ENCODE data around the gene KLK5. TPM values are rescaled to one million over a fixed set of nuclear protein-coding genes. Genes with fewer than 3 reads are reported as not detected.
A peak's percentile ranks its signal among the peaks of the same experiment; 100 is the strongest.

Gene KLK5
- total RNA-seq, 1 experiment from 2014 or later = 1.0 TPM

DNA sequence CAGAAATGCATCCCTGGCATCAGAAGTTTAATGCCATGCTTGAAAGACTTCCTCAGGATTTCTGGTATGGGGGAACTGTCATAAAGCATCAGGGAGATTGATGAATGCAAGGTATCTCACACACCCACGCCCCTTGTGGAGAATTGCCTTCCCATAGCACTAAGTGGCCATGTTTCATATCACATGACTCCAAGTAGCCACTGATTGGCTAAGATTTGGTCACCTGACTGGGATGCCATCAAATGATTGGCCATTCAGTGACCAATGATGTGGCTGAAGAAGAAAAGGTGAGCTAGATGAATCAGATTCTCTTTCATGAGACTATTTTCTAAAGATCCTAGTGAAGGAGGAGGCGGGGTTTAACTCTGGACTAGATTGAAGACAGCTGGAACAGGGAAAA lies 41.3 kb upstream of the KLK5 start:
- no peak for DNase-seq (ENCODE audit: low spot score)
- no peak overlapping the region for H3K27ac Mint-ChIP-seq
- peaks cover 49% of the 10 kb centered on the region for H3K27me3 Mint-ChIP-seq (ENCODE audit: low read depth)
- H3K4me3 Mint-ChIP-seq = no peak overlapping the region
- peaks cover 10% of the 10 kb centered on the region for H3K9me3 Mint-ChIP-seq
- no peaks in the 10 kb centered on the region for H3K4me1 Mint-ChIP-seq
- ATAC-seq = no peak; the same call in 1 of the 2 replicates
- ChIA-PET CTCF (interaction anchor here (1.9 kb wide), 1 partner anchor 22 kb away, joined by 5 read pairs; no protein-coding TSS in a partner anchor), POLR2A (no interaction called here)
- H3K36me3 Mint-ChIP-seq = 0 out of 2 replicates have a peak, but pooled peaks cover 3% of the 10 kb centered on the region
- TF ChIP-seq TEAD1 (CRISPR knock-in tag; IDR thresholded peaks at IDR 0.05) (no peak), TEAD4 (CRISPR knock-in tag; IDR thresholded peaks at IDR 0.05) (no peak), ZNF263 (CRISPR knock-in tag; IDR thresholded peaks at IDR 0.05; ENCODE audit: low read depth) (no peak), FOXJ3 (CRISPR knock-in tag; IDR thresholded peaks at IDR 0.05; ENCODE audit: borderline replicate concordance) (no peak), ZNF416 (CRISPR knock-in tag; IDR thresholded peaks at IDR 0.05) (no peak), ESRRA (CRISPR knock-in tag; IDR thresholded peaks at IDR 0.05; ENCODE audit: borderline replicate concordance) (no peak), NFATC4 (CRISPR knock-in tag; IDR thresholded peaks at IDR 0.05) (no peak), ZNF423 (CRISPR knock-in tag; IDR thresholded peaks at IDR 0.05) (no peak), MXD4 (CRISPR knock-in tag; IDR thresholded peaks at IDR 0.05; ENCODE audit: borderline replicate concordance) (no peak), TP53 (CRISPR knock-in tag; IDR thresholded peaks at IDR 0.05) (no peak), NFYB (CRISPR knock-in tag; conservative IDR thresholded peaks at IDR 0.05; ENCODE audit: low read depth) (peak; percentile 66)
- TF ChIP-seq, protein P1, sequence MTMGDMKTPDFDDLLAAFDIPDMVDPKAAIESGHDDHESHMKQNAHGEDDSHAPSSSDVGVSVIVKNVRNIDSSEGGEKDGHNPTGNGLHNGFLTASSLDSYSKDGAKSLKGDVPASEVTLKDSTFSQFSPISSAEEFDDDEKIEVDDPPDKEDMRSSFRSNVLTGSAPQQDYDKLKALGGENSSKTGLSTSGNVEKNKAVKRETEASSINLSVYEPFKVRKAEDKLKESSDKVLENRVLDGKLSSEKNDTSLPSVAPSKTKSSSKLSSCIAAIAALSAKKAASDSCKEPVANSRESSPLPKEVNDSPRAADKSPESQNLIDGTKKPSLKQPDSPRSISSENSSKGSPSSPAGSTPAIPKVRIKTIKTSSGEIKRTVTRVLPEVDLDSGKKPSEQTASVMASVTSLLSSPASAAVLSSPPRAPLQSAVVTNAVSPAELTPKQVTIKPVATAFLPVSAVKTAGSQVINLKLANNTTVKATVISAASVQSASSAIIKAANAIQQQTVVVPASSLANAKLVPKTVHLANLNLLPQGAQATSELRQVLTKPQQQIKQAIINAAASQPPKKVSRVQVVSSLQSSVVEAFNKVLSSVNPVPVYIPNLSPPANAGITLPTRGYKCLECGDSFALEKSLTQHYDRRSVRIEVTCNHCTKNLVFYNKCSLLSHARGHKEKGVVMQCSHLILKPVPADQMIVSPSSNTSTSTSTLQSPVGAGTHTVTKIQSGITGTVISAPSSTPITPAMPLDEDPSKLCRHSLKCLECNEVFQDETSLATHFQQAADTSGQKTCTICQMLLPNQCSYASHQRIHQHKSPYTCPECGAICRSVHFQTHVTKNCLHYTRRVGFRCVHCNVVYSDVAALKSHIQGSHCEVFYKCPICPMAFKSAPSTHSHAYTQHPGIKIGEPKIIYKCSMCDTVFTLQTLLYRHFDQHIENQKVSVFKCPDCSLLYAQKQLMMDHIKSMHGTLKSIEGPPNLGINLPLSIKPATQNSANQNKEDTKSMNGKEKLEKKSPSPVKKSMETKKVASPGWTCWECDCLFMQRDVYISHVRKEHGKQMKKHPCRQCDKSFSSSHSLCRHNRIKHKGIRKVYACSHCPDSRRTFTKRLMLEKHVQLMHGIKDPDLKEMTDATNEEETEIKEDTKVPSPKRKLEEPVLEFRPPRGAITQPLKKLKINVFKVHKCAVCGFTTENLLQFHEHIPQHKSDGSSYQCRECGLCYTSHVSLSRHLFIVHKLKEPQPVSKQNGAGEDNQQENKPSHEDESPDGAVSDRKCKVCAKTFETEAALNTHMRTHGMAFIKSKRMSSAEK (CRISPR knock-in tag; IDR thresholded peaks at IDR 0.05; ENCODE audit: borderline replicate concordance) = no peak
- TF ChIP-seq, protein P2, sequence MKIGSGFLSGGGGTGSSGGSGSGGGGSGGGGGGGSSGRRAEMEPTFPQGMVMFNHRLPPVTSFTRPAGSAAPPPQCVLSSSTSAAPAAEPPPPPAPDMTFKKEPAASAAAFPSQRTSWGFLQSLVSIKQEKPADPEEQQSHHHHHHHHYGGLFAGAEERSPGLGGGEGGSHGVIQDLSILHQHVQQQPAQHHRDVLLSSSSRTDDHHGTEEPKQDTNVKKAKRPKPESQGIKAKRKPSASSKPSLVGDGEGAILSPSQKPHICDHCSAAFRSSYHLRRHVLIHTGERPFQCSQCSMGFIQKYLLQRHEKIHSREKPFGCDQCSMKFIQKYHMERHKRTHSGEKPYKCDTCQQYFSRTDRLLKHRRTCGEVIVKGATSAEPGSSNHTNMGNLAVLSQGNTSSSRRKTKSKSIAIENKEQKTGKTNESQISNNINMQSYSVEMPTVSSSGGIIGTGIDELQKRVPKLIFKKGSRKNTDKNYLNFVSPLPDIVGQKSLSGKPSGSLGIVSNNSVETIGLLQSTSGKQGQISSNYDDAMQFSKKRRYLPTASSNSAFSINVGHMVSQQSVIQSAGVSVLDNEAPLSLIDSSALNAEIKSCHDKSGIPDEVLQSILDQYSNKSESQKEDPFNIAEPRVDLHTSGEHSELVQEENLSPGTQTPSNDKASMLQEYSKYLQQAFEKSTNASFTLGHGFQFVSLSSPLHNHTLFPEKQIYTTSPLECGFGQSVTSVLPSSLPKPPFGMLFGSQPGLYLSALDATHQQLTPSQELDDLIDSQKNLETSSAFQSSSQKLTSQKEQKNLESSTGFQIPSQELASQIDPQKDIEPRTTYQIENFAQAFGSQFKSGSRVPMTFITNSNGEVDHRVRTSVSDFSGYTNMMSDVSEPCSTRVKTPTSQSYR (CRISPR knock-in tag; IDR thresholded peaks at IDR 0.05) = no peak
- TF ChIP-seq, protein P3, sequence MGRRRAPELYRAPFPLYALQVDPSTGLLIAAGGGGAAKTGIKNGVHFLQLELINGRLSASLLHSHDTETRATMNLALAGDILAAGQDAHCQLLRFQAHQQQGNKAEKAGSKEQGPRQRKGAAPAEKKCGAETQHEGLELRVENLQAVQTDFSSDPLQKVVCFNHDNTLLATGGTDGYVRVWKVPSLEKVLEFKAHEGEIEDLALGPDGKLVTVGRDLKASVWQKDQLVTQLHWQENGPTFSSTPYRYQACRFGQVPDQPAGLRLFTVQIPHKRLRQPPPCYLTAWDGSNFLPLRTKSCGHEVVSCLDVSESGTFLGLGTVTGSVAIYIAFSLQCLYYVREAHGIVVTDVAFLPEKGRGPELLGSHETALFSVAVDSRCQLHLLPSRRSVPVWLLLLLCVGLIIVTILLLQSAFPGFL (CRISPR knock-in tag; IDR thresholded peaks at IDR 0.05; ENCODE audit: borderline replicate concordance) = no peak
- TF ChIP-seq, protein P4, sequence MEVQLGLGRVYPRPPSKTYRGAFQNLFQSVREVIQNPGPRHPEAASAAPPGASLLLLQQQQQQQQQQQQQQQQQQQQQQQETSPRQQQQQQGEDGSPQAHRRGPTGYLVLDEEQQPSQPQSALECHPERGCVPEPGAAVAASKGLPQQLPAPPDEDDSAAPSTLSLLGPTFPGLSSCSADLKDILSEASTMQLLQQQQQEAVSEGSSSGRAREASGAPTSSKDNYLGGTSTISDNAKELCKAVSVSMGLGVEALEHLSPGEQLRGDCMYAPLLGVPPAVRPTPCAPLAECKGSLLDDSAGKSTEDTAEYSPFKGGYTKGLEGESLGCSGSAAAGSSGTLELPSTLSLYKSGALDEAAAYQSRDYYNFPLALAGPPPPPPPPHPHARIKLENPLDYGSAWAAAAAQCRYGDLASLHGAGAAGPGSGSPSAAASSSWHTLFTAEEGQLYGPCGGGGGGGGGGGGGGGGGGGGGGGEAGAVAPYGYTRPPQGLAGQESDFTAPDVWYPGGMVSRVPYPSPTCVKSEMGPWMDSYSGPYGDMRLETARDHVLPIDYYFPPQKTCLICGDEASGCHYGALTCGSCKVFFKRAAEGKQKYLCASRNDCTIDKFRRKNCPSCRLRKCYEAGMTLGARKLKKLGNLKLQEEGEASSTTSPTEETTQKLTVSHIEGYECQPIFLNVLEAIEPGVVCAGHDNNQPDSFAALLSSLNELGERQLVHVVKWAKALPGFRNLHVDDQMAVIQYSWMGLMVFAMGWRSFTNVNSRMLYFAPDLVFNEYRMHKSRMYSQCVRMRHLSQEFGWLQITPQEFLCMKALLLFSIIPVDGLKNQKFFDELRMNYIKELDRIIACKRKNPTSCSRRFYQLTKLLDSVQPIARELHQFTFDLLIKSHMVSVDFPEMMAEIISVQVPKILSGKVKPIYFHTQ (CRISPR knock-in tag; IDR thresholded peaks at IDR 0.05) = no peak
- TF ChIP-seq, protein P5, sequence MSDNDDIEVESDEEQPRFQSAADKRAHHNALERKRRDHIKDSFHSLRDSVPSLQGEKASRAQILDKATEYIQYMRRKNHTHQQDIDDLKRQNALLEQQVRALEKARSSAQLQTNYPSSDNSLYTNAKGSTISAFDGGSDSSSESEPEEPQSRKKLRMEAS (CRISPR knock-in tag; IDR thresholded peaks at IDR 0.05) = no peak
- TF ChIP-seq, protein P6, sequence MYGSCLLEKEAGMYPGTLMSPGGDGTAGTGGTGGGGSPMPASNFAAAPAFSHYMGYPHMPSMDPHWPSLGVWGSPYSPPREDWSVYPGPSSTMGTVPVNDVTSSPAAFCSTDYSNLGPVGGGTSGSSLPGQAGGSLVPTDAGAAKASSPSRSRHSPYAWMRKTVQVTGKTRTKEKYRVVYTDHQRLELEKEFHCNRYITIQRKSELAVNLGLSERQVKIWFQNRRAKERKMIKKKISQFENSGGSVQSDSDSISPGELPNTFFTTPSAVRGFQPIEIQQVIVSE (CRISPR knock-in tag; IDR thresholded peaks at IDR 0.05; ENCODE audit: borderline replicate concordance) = no peak
- TF ChIP-seq, protein P7, sequence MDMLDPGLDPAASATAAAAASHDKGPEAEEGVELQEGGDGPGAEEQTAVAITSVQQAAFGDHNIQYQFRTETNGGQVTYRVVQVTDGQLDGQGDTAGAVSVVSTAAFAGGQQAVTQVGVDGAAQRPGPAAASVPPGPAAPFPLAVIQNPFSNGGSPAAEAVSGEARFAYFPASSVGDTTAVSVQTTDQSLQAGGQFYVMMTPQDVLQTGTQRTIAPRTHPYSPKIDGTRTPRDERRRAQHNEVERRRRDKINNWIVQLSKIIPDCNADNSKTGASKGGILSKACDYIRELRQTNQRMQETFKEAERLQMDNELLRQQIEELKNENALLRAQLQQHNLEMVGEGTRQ (CRISPR knock-in tag; IDR thresholded peaks at IDR 0.05) = peak; percentile 88
- TF ChIP-seq, protein P8, sequence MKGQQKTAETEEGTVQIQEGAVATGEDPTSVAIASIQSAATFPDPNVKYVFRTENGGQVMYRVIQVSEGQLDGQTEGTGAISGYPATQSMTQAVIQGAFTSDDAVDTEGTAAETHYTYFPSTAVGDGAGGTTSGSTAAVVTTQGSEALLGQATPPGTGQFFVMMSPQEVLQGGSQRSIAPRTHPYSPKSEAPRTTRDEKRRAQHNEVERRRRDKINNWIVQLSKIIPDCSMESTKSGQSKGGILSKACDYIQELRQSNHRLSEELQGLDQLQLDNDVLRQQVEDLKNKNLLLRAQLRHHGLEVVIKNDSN (CRISPR knock-in tag; IDR thresholded peaks at IDR 0.05) = peak; percentile 83
- TF ChIP-seq, protein P9, sequence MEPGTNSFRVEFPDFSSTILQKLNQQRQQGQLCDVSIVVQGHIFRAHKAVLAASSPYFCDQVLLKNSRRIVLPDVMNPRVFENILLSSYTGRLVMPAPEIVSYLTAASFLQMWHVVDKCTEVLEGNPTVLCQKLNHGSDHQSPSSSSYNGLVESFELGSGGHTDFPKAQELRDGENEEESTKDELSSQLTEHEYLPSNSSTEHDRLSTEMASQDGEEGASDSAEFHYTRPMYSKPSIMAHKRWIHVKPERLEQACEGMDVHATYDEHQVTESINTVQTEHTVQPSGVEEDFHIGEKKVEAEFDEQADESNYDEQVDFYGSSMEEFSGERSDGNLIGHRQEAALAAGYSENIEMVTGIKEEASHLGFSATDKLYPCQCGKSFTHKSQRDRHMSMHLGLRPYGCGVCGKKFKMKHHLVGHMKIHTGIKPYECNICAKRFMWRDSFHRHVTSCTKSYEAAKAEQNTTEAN (CRISPR knock-in tag; IDR thresholded peaks at IDR 0.05) = no peak
- TF ChIP-seq, protein P10, sequence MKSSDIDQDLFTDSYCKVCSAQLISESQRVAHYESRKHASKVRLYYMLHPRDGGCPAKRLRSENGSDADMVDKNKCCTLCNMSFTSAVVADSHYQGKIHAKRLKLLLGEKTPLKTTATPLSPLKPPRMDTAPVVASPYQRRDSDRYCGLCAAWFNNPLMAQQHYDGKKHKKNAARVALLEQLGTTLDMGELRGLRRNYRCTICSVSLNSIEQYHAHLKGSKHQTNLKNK (CRISPR knock-in tag; IDR thresholded peaks at IDR 0.05) = no peak
